B cell (primary cell): ENCODE results near the gene MOBP. TPM values are rescaled to one million over a fixed set of nuclear protein-coding genes. Genes with fewer than 3 reads are reported as not detected.

Source experiments
- ATAC-seq: fragments of 200-7000 bp; cut with Tn5 transposase; one replicate; pipeline ENCODE4 v1.10.0; 2021; ENCODE audit warnings: low read depth, mild to moderate bottlenecking, moderate number of reproducible peaks, moderate library complexity
- CTCF ChIA-PET: fragments of 350-600 bp; sonication (Branson Sonifier 250); formaldehyde crosslinking; loops from one replicate; lab custom pipeline; 2021; ENCODE audit warnings: antibody characterized with exemption, inconsistent platforms; lab: Charles Lee
- POLR2A ChIA-PET: fragments of 350-600 bp; sonication (Branson Sonifier 250); formaldehyde crosslinking; loops from one replicate; lab custom pipeline; 2021; ENCODE audit warnings: antibody characterized with exemption; lab: Charles Lee
- DNase-seq: peaks from one replicate; pipeline ENCODE4 v3.0.0; 2013
- H2AFZ ChIP-seq: 2 replicates; pipeline ENCODE4 v1.6.1; 2012; ENCODE audit warnings: mild to moderate bottlenecking, low read depth, low read length; ENCODE audit not compliant: insufficient read depth, poor library complexity, severe bottlenecking
- H3K27ac ChIP-seq, 2 donors: 1 replicate in 1 of 2; 2 replicates in 1 of 2; pipeline ENCODE4 v1.5.1; 2012 to 2013; ENCODE audit warnings: low read length in 2 of 2, mild to moderate bottlenecking in 2 of 2, moderate library complexity in 1 of 2
- H3K27me3 ChIP-seq, 4 experiments: fragments of 200-600 bp in 1 of 4; sonication (generic) in 1 of 4; replicated peaks in 1 of 4; 1 replicate in 2 of 4; 2 replicates in 2 of 4; pipeline versions ENCODE4 v1.6.1 to v1.7.0; 2013 to 2016; ENCODE audit warnings: low read length in 3 of 4, mild to moderate bottlenecking in 2 of 4, mixed read lengths in 1 of 4, moderate library complexity in 1 of 4; ENCODE audit not compliant: insufficient read depth in 4 of 4, control insufficient read depth in 3 of 4; ENCODE audit errors: control extremely low read depth in 1 of 4
- H3K36me3 ChIP-seq, 2 experiments: replicated peaks in 1 of 2; 1 replicate in 1 of 2; 2 replicates in 1 of 2; pipeline versions ENCODE4 v1.6.1 to v1.7.1; 2013; ENCODE audit warnings: low read length in 1 of 2; ENCODE audit not compliant: insufficient read depth in 2 of 2, control insufficient read depth in 1 of 2; ENCODE audit errors: control extremely low read depth in 1 of 2, extremely low read depth in 1 of 2
- H3K4me1 ChIP-seq, 2 donors: fragments of 200-600 bp in 1 of 2; sonication (generic) in 1 of 2; 1 replicate in 1 of 2; 2 replicates in 1 of 2; pipeline versions ENCODE4 v1.5.1 to v1.6.1; 2013 to 2017; ENCODE audit warnings: low read length in 2 of 2; ENCODE audit not compliant: control insufficient read depth in 2 of 2, insufficient read depth in 2 of 2
- H3K4me2 ChIP-seq: replicated peaks from 2 replicates; pipeline ENCODE3; 2012; ENCODE audit warnings: mild to moderate bottlenecking, low read depth, low read length; ENCODE audit not compliant: poor library complexity, severe bottlenecking
- H3K4me3 ChIP-seq, 5 experiments: fragments of 200-600 bp in 1 of 5; sonication (generic) in 1 of 5; 1 replicate in 3 of 5; 2 replicates in 2 of 5; pipeline versions ENCODE4 v1.5.1 to v1.7.0; 2011 to 2016; ENCODE audit warnings: low read length in 4 of 5, mild to moderate bottlenecking in 4 of 5, low read depth in 2 of 5, control low read depth in 1 of 5, moderate library complexity in 1 of 5; ENCODE audit not compliant: insufficient read depth in 1 of 5; ENCODE audit errors: control extremely low read depth in 1 of 5, extremely low read depth in 1 of 5
- H3K79me2 ChIP-seq: fragments of 200-600 bp; sonication (generic); one replicate; pipeline ENCODE4 v1.6.0; 2016; ENCODE audit warnings: low read length; ENCODE audit not compliant: control insufficient read depth, insufficient read depth
- H3K9ac ChIP-seq: fragments of 200-600 bp; sonication (generic); 2 replicates; pipeline ENCODE4 v1.6.1; 2017; ENCODE audit warnings: mild to moderate bottlenecking, low read length, moderate library complexity
- H3K9me3 ChIP-seq, 3 donors: one replicate each; pipeline versions ENCODE4 v1.6.1 to v1.7.1; 2013; ENCODE audit warnings: low read length in 2 of 3; ENCODE audit not compliant: control insufficient read depth in 2 of 3, insufficient read depth in 1 of 3; ENCODE audit errors: control extremely low read depth in 1 of 3
- H4K20me1 ChIP-seq: 2 replicates; pipeline ENCODE4 v1.6.0; 2012; ENCODE audit warnings: mild to moderate bottlenecking, low read length; ENCODE audit not compliant: insufficient read depth, control insufficient read depth, poor library complexity, severe bottlenecking
- H3K27ac Mint-ChIP-seq: one replicate; pipeline ENCODE4 v1.8.0; 2021; ENCODE audit warnings: mixed read lengths
- H3K27me3 Mint-ChIP-seq: one replicate; pipeline ENCODE4 v1.8.0; 2021; ENCODE audit warnings: mixed read lengths
- H3K4me1 Mint-ChIP-seq: one replicate; pipeline ENCODE4 v1.8.0; 2021; ENCODE audit warnings: mixed read lengths
- H3K4me3 Mint-ChIP-seq: one replicate; pipeline ENCODE4 v1.8.0; 2021; ENCODE audit warnings: mixed read lengths
- H3K9me3 Mint-ChIP-seq: one replicate; pipeline ENCODE4 v1.8.0; 2022; ENCODE audit warnings: mixed read lengths; ENCODE audit not compliant: insufficient read depth
- CTCF ChIP-seq: fragments of 200-600 bp; IDR thresholded peaks from one replicate; pipeline ENCODE4 v1.8.0; 2022; ENCODE audit warnings: antibody characterized with exemption, mild to moderate bottlenecking
- EZH2 ChIP-seq: IDR thresholded peaks from 2 replicates; pipeline ENCODE4 v1.6.1; 2012; ENCODE audit warnings: borderline replicate concordance, low read depth, mild to moderate bottlenecking, moderate library complexity, low read length; ENCODE audit not compliant: insufficient read depth, poor library complexity, severe bottlenecking
- WGBS: methylation state at CpG from one replicate; pipeline ENCODE4 v1.1.5; 2013; ENCODE audit warnings: missing lambda C conversion rate; ENCODE audit not compliant: insufficient coverage; 5-methylcytosine and 5-hydroxymethylcytosine counted together
- intact Hi-C: fragments of 100-400 bp; cut with micrococcal nuclease; formaldehyde crosslinking; loops from one replicate; pipeline ENCODE4 v1.10.0; 2022
- polyA plus RNA-seq: library from polyadenylated mRNA; depleted of rRNA; stranded (reverse); fragments of >200 nt; gene quantifications from 2 replicates; pipeline ENCODE4 v1.2.3, GENCODE V29; 2012
- total RNA-seq, 2 donors: library from RNA; stranded (reverse); fragments of 120-200 nt in 1 of 2; gene quantifications; 1 replicate in 1 of 2; 2 replicates in 1 of 2; pipeline versions ENCODE4 v1.2.3 to v1.2.4, GENCODE V29; 2013 to 2022

MOBP gene
- total and polyA plus RNA-seq, 2 donors (not counting 1 experiment from before 2014, with no cell fraction given), result 0.04 TPM; not detected in 1

GRCh38 chr3:39471652-39472051, 4.2 kb downstream of the MOBP start:
- no peak for ATAC-seq
- no peaks in the 10 kb centered on the region for H3K27me3 ChIP-seq
- Mint-ChIP-seq H3K27me3 (peaks cover 24% of the 10 kb centered on the region), H3K9me3 (peaks cover 4% of the 10 kb centered on the region), H3K27ac (no peak overlapping the region), H3K4me3 (no peak overlapping the region), H3K4me1 (no peaks in the 10 kb centered on the region)
- no peaks in the 10 kb centered on the region for H3K79me2 ChIP-seq
- H3K4me1 ChIP-seq, result no peaks in the 10 kb centered on the region
- POLR2A ChIA-PET, result no interaction called here
- CTCF ChIA-PET, result no interaction called here
- no peak for DNase-seq
- intact Hi-C loops, result no loop called here
- no peak overlapping the region for H3K4me2 ChIP-seq
- 100% methylated on average over 4 of the region's 5 CpGs for WGBS
- H3K36me3 ChIP-seq, result no peaks in the 10 kb centered on the region
- no peak overlapping the region for H3K9ac ChIP-seq
- H3K4me3 ChIP-seq, result no peak overlapping the region
- H2AFZ ChIP-seq, result no peak overlapping the region
- H3K9me3 ChIP-seq, result peaks cover 0 to 4% (median 3%) of the 10 kb centered on the region in 3 donors
- TF ChIP-seq EZH2 (no peak), CTCF (no peak)
- no peaks in the 10 kb centered on the region for H4K20me1 ChIP-seq
- H3K27ac ChIP-seq, result no peak overlapping the region

GRCh38 chr3:39473452-39474125, 6.1 kb downstream of the MOBP start:
- intact Hi-C loops, result no loop called here
- DNase-seq, result no peak
- WGBS, result 90% methylated on average over 3 of the region's 4 CpGs

More at GRCh38 chr3:39473452-39474125, 6.1 kb downstream of the MOBP start:
- Mint-ChIP-seq H3K9me3 (peaks cover 4% of the 10 kb centered on the region), H3K27me3 (peaks cover 18% of the 10 kb centered on the region), H3K27ac (no peak overlapping the region), H3K4me3 (no peak overlapping the region), H3K4me1 (no peaks in the 10 kb centered on the region)
- Histone ChIP-seq H3K9ac (no peak overlapping the region), H2AFZ (no peak overlapping the region), H3K79me2 (no peaks in the 10 kb centered on the region), H3K36me3 (no peaks in the 10 kb centered on the region), H3K9me3 (peaks cover 0 to 6% (median 4%) of the 10 kb centered on the region in 3 donors), H3K27me3 (no peaks in the 10 kb centered on the region), H3K4me3 (no peak overlapping the region), H3K4me1 (no peaks in the 10 kb centered on the region), H4K20me1 (no peaks in the 10 kb centered on the region), H3K4me2 (no peak overlapping the region), H3K27ac (no peak overlapping the region)
- no peak for ATAC-seq
- POLR2A ChIA-PET, result no interaction called here
- CTCF ChIA-PET, result interaction anchor here (1.4 kb wide), 1 partner anchor 27 kb away, joined by 6 read pairs; no protein-coding TSS in a partner anchor
- no peak for TF ChIP-seq EZH2
- TF ChIP-seq CTCF, result no peak
